GM12865 (cell line): ENCODE results near the gene LBH.

ENCODE experiments used
- DNase-seq: peaks from one replicate; pipeline ENCODE4 v3.0.0; 2010; ENCODE audit warnings: low read depth
- H3K4me3 ChIP-seq: 2 replicates; pipeline ENCODE4 v1.5.1; 2011; ENCODE audit warnings: mild to moderate bottlenecking, low read depth, low read length, control low read depth
- CTCF ChIP-seq: IDR thresholded peaks from 2 replicates; pipeline ENCODE4 v1.5.1; 2011; ENCODE audit warnings: low read length, control low read depth, low read depth, inconsistent platforms; ENCODE audit not compliant: insufficient read depth; ENCODE audit errors: missing control alignments

Gene LBH

DNA sequence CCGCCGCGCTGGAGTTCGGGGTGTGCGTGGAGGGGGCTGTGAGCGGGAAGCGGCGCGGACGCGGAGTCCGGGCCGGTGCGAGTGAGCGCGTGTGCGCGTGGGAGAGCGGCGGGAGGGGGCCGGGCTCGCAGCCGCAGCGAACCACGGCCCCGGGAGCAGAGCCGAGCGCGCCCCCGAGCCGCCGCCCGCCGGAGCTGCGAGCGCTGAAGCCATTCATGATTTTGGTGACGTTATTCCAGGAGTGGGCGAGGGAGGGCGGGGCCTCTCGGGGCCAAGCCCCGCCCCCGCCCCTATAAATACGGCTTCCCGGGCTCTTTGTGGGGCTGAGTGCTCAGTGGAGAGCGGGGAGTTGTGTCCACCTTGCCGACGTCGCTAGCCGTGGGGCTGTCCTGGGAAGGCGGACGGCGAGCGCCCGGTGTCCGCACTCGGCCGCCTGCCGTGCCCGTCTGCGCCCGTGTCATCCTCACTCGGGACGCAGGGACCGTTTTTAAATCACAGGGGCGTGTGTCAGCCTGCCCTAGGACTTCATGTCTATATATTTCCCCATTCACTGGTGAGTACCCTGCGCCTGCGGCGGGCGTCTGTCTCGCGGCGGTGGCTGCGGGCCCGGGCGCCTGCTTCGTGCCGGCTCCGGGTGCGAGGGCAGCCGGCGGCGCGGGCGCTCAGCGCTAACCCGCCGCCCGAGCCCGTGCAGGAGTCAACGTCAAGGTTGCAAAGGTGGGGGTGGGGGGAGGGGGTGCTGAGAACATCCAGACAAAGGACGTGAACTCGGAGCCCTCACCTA, at the start of gene LBH:
LBH (plus strand) TSS at position 323 of the 784 bp plus-strand sequence; CDS start at position 528, 205 bp downstream.
- peak; percentile 86 for DNase-seq
- peak within 1 kb of the TSS; percentile 56 for H3K4me3 ChIP-seq
- no peak for TF ChIP-seq CTCF

- no peak overlapping the region for H3K4me3 ChIP-seq
- DNase-seq = no peak
- TF ChIP-seq CTCF = no peak
These were observed 47.3 kb upstream of the LBH start for GRCh38 chr2:30184035-30184434.

GRCh38 chr2:30185178-30185577, 46.2 kb upstream of the LBH start:
- DNase-seq = no peak
- TF ChIP-seq CTCF = no peak
- H3K4me3 ChIP-seq = no peak overlapping the region

GRCh38 chr2:30188292-30188691, 43.0 kb upstream of the LBH start:
- no peak overlapping the region for H3K4me3 ChIP-seq
- no peak for TF ChIP-seq CTCF
- no peak for DNase-seq

- no peak overlapping the region for H3K4me3 ChIP-seq
- TF ChIP-seq CTCF = no peak
- no peak for DNase-seq
These were observed 40.7 kb upstream of the LBH start for GRCh38 chr2:30190637-30191036.

- H3K4me3 ChIP-seq = no peak overlapping the region
- DNase-seq = no peak
- TF ChIP-seq CTCF = no peak
These were observed 40.2 kb upstream of the LBH start for GRCh38 chr2:30191107-30191506.

DNA sequence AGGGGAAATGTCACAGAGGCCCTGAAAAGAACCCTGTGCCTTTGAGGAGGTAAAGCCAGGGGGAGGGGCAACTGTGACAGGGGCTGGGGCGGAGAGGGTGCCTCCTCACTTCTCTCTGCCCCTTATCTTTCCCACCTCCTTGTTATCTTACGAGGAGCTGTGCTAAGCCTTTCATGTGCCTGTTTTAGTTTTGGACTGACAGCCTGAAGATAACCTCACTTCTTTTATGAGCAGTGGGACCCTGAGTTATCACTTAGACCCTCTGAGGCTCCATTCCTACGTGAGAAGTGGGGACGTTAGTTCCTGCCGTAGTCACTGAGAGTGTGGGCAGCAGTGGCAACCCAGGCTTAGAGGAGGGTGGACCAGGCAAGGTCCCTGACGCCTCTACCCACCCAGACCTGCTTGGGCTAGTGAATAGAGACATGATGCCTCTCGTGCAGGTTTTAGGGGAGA, 39.5 kb upstream of the LBH start:
- no peak for DNase-seq
- H3K4me3 ChIP-seq = no peak overlapping the region
- no peak for TF ChIP-seq CTCF
